K562 treated with DMSO at 1 percent for 4 hours (cell line): ENCODE measurements around the gene NR1D1. TPM values are rescaled to one million over a fixed set of nuclear protein-coding genes. Genes with fewer than 3 reads are reported as not detected.

Experiments
- total RNA-seq: library from RNA; unstranded; fragments of 300-600 nt; gene quantifications from 2 replicates; pipeline ENCODE4 v1.2.3, GENCODE V29; 2022; ENCODE audit not compliant: insufficient read depth

Gene NR1D1
- 4.1 and 4.9 TPM in 2 replicates for total RNA-seq

DNA sequence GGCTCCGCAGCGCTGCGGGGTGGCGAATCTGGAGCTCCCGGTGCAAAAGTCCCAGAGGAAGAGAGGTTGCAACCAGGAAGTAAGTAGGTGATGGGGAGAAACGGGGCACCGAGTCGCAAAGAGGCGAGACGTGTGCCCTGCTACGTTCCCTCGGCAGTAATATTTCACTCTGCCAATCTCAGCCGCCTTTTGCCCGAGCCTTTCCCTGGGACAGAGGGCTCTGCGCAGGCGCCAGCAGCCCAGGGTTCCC, at the start of gene NR1D1:
Gene NR1D1, minus strand, starts transcription at position 171 of the 250 bp plus-strand sequence. CDS start 495 bp downstream, outside the sequence.

DNA sequence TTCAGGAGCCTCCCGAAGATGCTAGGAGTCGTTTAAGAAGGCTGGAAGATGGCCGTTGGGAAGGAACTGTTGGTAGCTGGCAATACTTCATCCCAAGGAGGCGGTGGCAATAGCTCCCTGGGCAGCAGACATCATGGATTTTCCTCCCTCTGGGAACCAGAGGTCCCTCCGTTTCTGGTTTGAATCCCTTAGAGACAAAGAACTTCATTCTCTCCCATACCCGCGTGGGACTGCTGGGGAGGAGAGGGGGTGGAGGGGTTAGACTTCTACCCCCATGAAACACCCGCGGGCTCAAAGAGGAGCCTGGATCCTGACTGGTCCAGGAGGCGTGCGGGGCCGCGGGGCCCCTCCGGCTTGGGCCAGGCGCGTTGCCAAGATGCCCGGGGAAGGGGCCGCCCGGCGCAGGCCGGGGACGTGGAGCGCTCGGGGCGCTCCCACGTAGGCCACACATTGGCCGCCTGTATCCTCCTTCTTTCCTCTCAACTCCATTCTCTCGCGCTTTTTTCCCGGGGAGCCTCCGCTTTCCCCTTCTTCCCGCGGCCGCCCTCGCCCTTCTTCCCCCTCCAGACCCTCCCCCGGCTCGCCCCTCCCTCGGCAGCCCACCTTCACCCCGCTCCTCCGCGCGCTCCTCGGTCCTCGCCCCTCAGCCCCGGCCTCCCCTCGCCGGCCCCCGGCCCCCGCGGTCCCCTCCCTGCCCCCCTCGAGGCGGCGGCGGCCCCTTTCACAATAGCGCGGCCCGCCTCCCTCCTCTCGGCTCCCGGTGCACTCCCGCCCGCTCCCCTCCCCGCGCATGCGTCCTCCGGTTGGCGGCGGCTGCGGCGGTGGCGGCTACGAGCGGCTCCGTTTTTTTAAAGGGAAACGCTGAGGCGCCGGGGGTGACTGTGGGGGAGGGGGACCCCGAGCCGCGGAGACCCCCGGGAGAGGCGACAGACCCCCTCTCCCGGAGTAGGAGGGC, 21.1 kb upstream of the NR1D1 start, which contains the start of gene MSL1:
Gene MSL1, plus strand, starts transcription at position 791 of the 955 bp plus-strand sequence. CDS start 642 bp downstream, outside the sequence.

GRCh38 chr17:40062329-40063186, 37.8 kb downstream of the NR1D1 start, which contains the start of gene THRA:
Gene THRA, plus strand, starts transcription at chr17:40062965. Its CDS starts 11,524 bp downstream, at chr17:40074489.

Other genes with a start within 250 kb of the NR1D1 start
- gene IKZF3, start 236.3 kb downstream of the NR1D1 start, total RNA-seq: 0.47 TPM in 1 of 2 replicates, not detected in the other
- not detected in 2 replicates for gene ZPBP2, start 232.4 kb downstream of the NR1D1 start, total RNA-seq
- 5.5 and 7.0 TPM in 2 replicates for gene GSDMB, start 182.0 kb downstream of the NR1D1 start, total RNA-seq
- gene ORMDL3, start 173.0 kb downstream of the NR1D1 start, total RNA-seq: 19.0 and 22.0 TPM in 2 replicates
- not detected in 2 replicates for gene LRRC3C, start 172.9 kb downstream of the NR1D1 start, total RNA-seq
- not detected in 2 replicates for gene GSDMA, start 137.6 kb downstream of the NR1D1 start, total RNA-seq
- gene PSMD3, start 119.8 kb downstream of the NR1D1 start, total RNA-seq: 214 and 226 TPM in 2 replicates
- gene CSF3, start 85.1 kb downstream of the NR1D1 start, total RNA-seq: not detected in 2 replicates
- gene MED24, start 46.2 kb downstream of the NR1D1 start, total RNA-seq: 82.2 and 90.7 TPM in 2 replicates
- 16.1 and 20.2 TPM in 2 replicates for gene THRA, start 37.6 kb downstream of the NR1D1 start, total RNA-seq
- gene MSL1, start 21.4 kb upstream of the NR1D1 start, total RNA-seq: 20.2 and 36.0 TPM in 2 replicates
- 35.4 and 39.8 TPM in 2 replicates for gene CASC3, start 39.9 kb upstream of the NR1D1 start, total RNA-seq
- gene RAPGEFL1, start 76.9 kb upstream of the NR1D1 start, total RNA-seq: 1.7 and 2.8 TPM in 2 replicates
- 10.8 and 14.4 TPM in 2 replicates for gene WIPF2, start 118.7 kb upstream of the NR1D1 start, total RNA-seq
- 66.1 and 66.2 TPM in 2 replicates for gene CDC6, start 187.3 kb upstream of the NR1D1 start, total RNA-seq
- gene RARA, start 208.6 kb upstream of the NR1D1 start, total RNA-seq: 17.8 and 17.9 TPM in 2 replicates